AG04449 (cell line): Measurements from ENCODE around the gene APOLD1.

Source experiments
- CTCF ChIA-PET: fragments of 350-600 bp; formaldehyde crosslinking; extraction: SDS; loops from one replicate; lab custom pipeline; 2021; ENCODE audit warnings: antibody characterized with exemption; lab: Yijun Ruan, JAX
- POLR2A ChIA-PET: fragments of 400-600, 350-600 bp; formaldehyde crosslinking; extraction: SDS; loops from one replicate; lab custom pipeline; 2020; ENCODE audit warnings: antibody characterized with exemption, inconsistent platforms; lab: Yijun Ruan, JAX
- DNase-seq: peaks from one replicate; pipeline ENCODE4 v3.0.0-alpha.2; 2010; ENCODE audit warnings: low read depth, low spot score
- H3K4me3 ChIP-seq: 2 replicates; pipeline ENCODE4 v1.5.1; 2011; ENCODE audit warnings: low read depth, mild to moderate bottlenecking, control low read depth, low read length
- TF ChIP-seq, protein P1 (sequence below): IDR thresholded peaks from one replicate; pipeline ENCODE4 v1.5.1; 2011; ENCODE audit warnings: mild to moderate bottlenecking, moderate library complexity, low read length, control low read depth, inconsistent platforms; ENCODE audit not compliant: insufficient read depth; ENCODE audit errors: missing control alignments

APOLD1 gene

DNA sequence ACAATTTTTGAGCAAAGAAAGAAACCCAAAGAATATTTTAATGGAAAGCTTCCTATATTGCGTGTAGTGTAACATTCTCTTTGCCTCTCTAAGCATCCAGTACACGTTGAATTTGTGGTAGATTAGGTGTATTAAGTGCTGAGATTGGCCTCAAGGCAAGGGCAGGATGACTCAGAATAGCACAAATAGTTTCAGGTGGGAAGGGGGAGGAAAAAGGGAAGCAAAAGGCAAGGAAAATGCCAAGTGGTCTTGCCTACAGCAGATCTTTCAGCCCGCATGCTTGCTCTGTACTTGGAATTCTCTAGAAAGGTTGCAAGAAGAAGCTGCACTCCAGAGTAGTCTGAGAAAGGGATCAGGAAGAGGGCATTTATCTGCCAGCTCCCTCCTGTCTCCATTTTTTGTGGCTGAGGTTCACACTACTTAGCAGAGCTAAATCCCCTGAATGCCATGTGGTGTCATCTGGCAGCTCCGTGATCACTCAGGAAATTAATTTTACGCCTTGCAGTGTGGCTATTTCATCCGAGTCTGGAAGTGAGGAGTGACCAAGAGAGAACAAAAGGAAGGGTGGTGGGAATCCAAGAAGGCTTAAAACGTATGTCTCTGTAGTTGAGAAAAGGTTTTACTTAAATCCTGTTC lies 39.8 kb upstream of the APOLD1 start:
- POLR2A ChIA-PET = no interaction called here
- CTCF ChIA-PET = interaction anchor here (0.8 to 5.2 kb wide), 3 partner anchors 9 to 34 kb away, joined by 3 to 45 read pairs (median 3); no protein-coding TSS in a partner anchor
- no peak for DNase-seq
- no peak overlapping the region for H3K4me3 ChIP-seq
- TF ChIP-seq, protein P1, sequence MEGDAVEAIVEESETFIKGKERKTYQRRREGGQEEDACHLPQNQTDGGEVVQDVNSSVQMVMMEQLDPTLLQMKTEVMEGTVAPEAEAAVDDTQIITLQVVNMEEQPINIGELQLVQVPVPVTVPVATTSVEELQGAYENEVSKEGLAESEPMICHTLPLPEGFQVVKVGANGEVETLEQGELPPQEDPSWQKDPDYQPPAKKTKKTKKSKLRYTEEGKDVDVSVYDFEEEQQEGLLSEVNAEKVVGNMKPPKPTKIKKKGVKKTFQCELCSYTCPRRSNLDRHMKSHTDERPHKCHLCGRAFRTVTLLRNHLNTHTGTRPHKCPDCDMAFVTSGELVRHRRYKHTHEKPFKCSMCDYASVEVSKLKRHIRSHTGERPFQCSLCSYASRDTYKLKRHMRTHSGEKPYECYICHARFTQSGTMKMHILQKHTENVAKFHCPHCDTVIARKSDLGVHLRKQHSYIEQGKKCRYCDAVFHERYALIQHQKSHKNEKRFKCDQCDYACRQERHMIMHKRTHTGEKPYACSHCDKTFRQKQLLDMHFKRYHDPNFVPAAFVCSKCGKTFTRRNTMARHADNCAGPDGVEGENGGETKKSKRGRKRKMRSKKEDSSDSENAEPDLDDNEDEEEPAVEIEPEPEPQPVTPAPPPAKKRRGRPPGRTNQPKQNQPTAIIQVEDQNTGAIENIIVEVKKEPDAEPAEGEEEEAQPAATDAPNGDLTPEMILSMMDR = no peak

DNA sequence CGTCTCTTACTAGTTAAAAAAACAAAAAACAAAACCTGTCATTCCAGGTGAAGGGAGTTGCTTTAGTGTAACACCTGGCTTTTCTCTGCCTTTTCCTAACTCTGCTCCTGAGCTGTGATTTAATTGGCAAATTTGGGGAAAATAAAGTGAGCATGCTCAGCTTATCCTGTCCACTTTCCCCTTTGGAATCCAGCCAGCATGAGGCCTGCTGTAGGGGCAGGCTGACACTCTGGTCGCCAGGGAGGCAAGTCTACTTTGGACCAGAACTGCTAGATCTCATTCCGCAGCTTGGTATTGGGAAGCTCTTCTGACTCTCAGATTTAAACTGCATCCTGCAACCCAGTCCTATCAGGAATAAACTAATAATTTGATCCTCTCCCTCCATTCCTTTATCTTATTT lies 38.2 kb upstream of the APOLD1 start:
- DNase-seq = no peak
- H3K4me3 ChIP-seq = no peak overlapping the region
- CTCF ChIA-PET = interaction anchor here (1.1 to 5.2 kb wide), 2 partner anchors 10 to 11 kb away, joined by 3 to 45 read pairs; no protein-coding TSS in a partner anchor
- TF ChIP-seq, protein P1 = no peak
- POLR2A ChIA-PET = no interaction called here

DNA sequence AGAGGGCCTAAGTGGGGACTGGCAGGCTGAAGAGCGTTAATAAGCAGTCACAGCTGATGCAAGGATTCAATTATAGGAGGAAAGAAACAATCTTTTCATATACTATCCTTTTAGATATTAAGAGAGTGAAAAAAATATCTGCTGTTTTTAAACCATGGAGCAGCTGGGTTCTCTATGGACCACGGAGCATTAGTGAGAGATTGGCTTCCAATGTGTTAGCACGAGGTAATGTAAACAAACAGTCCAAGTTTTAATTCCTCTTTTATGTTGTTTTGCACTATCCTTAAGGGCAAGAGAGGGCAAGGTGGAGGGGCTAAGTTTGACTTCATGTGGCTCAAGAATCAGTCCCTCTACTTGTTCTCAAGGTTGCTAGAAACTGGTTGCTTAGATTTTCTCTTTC lies 37.4 kb upstream of the APOLD1 start:
- TF ChIP-seq, protein P1 = no peak
- no peak overlapping the region for H3K4me3 ChIP-seq
- CTCF ChIA-PET = interaction anchor here (5.2 kb wide), 1 partner anchor 12 kb away, joined by 45 read pairs; no protein-coding TSS in a partner anchor
- POLR2A ChIA-PET = no interaction called here
- no peak for DNase-seq

DNA sequence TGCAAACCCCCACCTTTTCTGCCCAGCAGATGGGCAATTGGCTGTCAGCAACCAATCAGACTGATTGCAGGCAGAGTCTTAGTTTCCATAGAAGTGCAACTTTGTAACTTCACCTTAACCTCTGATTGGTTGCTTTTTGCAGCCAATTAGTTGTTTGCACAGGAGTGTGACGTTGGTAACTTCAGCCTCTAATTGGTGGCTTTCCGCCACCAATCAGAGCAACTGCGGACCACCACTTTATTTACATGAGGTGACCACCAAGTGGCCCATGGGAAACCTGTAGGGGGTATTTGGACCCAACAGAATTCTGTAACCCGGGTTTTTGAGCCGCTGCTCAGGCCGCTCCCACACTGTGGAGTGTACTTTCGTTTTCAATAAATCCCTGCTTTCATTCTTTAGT lies 36.0 kb upstream of the APOLD1 start:
- no peak for DNase-seq
- ChIA-PET POLR2A (no interaction called here), CTCF (interaction anchor here (1.9 kb wide), 1 partner anchor 13 kb away, joined by 9 read pairs; no protein-coding TSS in a partner anchor)
- no peak overlapping the region for H3K4me3 ChIP-seq
- TF ChIP-seq, protein P1 = no peak

DNA sequence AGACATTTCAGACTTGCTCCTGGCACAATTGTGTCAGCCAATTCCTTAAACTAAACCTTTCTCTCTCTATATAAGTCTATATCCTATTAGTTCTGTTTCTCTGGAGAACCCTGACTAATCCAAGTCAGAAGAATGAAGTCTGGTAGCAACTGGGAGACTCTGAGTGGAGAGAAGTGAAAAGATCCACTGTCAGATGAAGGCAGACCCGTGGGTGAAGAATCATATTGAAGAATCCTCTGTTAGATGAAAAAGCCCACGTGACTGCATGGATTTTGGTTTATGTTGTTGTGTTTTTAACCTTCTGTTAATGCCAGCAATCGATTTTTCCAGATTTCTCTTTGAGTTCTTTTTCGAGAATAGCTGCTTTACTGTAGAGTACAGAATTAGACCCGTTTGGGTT lies 29.5 kb upstream of the APOLD1 start:
- H3K4me3 ChIP-seq = no peak overlapping the region
- TF ChIP-seq, protein P1 = no peak
- POLR2A ChIA-PET = interaction anchor here (1.2 kb wide), 1 partner anchor 31 kb away, joined by 3 read pairs; no protein-coding TSS in a partner anchor
- CTCF ChIA-PET = interaction anchor here (1.1 to 3.2 kb wide), 3 partner anchors 19 to 33 kb away, joined by 3 to 18 read pairs (median 5); no protein-coding TSS in a partner anchor
- DNase-seq = no peak

DNA sequence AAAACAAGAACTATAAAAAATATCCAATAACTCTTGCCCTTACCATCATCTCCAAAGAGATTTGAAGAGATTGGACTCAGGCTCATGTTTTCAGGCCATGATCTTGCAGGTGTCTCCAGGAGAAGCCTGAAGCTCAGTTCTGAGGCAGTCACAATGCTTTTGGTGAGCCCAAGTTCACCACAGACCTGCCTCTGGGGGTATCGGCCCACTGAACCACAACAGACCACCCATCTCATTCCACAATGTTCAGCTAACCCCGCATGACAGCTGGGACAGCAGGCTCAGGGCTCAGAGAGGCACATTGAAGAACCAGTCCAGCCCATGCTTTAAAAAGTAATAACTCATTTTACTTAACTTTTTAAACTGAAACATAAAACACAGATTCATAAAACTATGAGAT lies 28.3 kb upstream of the APOLD1 start:
- ChIA-PET POLR2A (interaction anchor here (1.2 kb wide), 1 partner anchor 30 kb away, joined by 3 read pairs; no protein-coding TSS in a partner anchor), CTCF (interaction anchor here (1.1 to 3.2 kb wide), 4 partner anchors 10 to 32 kb away, joined by 3 to 18 read pairs (median 4); no protein-coding TSS in a partner anchor)
- H3K4me3 ChIP-seq = no peak overlapping the region
- TF ChIP-seq, protein P1 = no peak
- DNase-seq = no peak
